OCI-LY3 (cell line): ENCODE measurements around the gene FXR2.

Source experiments
- EZH2phosphoT487 ChIP-seq: fragments of 200-600 bp; shearing (Covaris generic); IDR thresholded peaks from 2 replicates; pipeline ENCODE4 v1.6.1; 2018; ENCODE audit warnings: antibody characterized with exemption, mixed run types, low read depth
- TF ChIP-seq, protein P1 (sequence below): fragments of 200-600, 300-600 bp; sonication (generic); IDR thresholded peaks from 2 replicates; pipeline ENCODE4 v1.5.1; 2014; ENCODE audit warnings: antibody characterized with exemption, low read length, low read depth

DNA sequence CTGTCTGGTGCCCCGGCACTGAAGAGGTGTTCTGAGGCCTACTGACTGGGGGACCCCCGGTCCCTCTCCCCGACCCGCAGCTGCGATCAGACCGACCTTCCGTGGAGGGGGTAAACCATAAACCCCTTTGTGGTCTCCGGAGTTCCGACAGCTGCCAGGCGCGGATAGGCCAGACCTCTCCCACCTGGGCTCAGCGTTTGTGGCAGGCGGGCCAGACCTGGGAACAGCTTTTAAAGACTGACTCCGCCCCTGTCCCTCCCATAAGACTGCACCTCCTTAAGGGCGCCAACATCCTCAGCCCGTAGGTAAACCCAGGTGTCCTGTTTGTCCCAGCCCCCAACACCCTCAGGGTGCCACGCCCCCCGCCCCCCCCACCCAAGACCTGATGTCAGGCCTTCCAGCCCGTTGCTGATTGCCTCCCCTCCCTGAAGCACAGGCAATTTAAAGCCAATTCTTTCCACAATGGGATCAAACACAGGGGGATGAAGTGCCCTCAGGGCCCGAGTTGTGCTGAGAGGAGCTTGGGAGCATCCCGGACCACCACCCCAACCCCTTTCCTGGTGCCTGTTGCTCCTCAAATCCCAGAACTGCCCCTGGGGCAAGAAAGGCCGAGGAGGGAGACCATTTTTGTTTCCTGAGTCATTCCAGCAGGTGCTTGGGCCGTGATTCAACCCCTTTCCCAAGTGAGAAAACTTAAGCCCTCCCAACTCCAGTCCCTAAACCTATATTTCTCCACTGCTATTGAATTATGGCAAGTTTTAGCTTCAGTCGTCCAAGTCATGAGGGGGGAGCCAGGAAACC is 24.6 kb downstream of the FXR2 start, which contains the start of gene SOX15:
- TF ChIP-seq, protein P1, sequence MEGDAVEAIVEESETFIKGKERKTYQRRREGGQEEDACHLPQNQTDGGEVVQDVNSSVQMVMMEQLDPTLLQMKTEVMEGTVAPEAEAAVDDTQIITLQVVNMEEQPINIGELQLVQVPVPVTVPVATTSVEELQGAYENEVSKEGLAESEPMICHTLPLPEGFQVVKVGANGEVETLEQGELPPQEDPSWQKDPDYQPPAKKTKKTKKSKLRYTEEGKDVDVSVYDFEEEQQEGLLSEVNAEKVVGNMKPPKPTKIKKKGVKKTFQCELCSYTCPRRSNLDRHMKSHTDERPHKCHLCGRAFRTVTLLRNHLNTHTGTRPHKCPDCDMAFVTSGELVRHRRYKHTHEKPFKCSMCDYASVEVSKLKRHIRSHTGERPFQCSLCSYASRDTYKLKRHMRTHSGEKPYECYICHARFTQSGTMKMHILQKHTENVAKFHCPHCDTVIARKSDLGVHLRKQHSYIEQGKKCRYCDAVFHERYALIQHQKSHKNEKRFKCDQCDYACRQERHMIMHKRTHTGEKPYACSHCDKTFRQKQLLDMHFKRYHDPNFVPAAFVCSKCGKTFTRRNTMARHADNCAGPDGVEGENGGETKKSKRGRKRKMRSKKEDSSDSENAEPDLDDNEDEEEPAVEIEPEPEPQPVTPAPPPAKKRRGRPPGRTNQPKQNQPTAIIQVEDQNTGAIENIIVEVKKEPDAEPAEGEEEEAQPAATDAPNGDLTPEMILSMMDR = no peak
- no peak for TF ChIP-seq EZH2phosphoT487
